Astrocyte of the hippocampus (primary cell): ENCODE data around the gene GAN.
"Not testable (repeated sequence)": the region's sequence is repeated elsewhere in the genome, so short reads cannot be mapped to it uniquely, and the experiment has no call there.

Source experiments
- DNase-seq: peaks from one replicate; pipeline ENCODE4 v3.0.0; 2011; ENCODE audit warnings: low read depth, low spot score

GAN gene

GRCh38 chr16:81397879-81398520 is 83.2 kb downstream of the GAN start:
- no peak for DNase-seq

- DNase-seq, result no peak
These were observed 85.1 kb downstream of the GAN start for GRCh38 chr16:81399909-81400308.

- DNase-seq, result no peak
These were observed 86.5 kb downstream of the GAN start for GRCh38 chr16:81401035-81401950.

GRCh38 chr16:81403208-81403600 is 88.4 kb downstream of the GAN start:
- DNase-seq, result no peak

GRCh38 chr16:81403601-81404391 is 89.0 kb downstream of the GAN start:
- DNase-seq, result peak; percentile 93

- not testable (repeated sequence) for DNase-seq
These were observed 90.2 kb downstream of the GAN start for GRCh38 chr16:81405002-81405401.

GRCh38 chr16:81405702-81406113 is 90.9 kb downstream of the GAN start:
- DNase-seq, result peak; percentile 97

GRCh38 chr16:81408409-81408950 is 93.7 kb downstream of the GAN start:
- no peak for DNase-seq

GRCh38 chr16:81409016-81409556 is 94.3 kb downstream of the GAN start:
- no peak for DNase-seq

GRCh38 chr16:81410643-81411293 is 96.0 kb downstream of the GAN start:
- peak; percentile 47 for DNase-seq

GRCh38 chr16:81413245-81413990 is 98.7 kb downstream of the GAN start:
- no peak for DNase-seq

GRCh38 chr16:81415751-81416150 is 101.0 kb downstream of the GAN start:
- DNase-seq, result peak; percentile 39

- no peak for DNase-seq
These were observed 102.0 kb downstream of the GAN start for GRCh38 chr16:81416749-81417148.

GRCh38 chr16:81417210-81417609 is 102.4 kb downstream of the GAN start:
- DNase-seq, result no peak

GRCh38 chr16:81419806-81420205 is 105.0 kb downstream of the GAN start:
- DNase-seq, result no peak

- DNase-seq, result no peak
These were observed 106.4 kb downstream of the GAN start for GRCh38 chr16:81421126-81421525.

GRCh38 chr16:81421536-81421935 is 106.8 kb downstream of the GAN start:
- DNase-seq, result no peak

- DNase-seq, result not testable (repeated sequence)
These were observed 107.4 kb downstream of the GAN start for GRCh38 chr16:81422153-81422552.

GRCh38 chr16:81424771-81425170 is 110.0 kb downstream of the GAN start:
- DNase-seq, result no peak

GRCh38 chr16:81427219-81427618 is 112.5 kb downstream of the GAN start:
- no peak for DNase-seq
